SK-N-MC (cell line): ENCODE measurements around the gene CCDC150.

Source experiments
- EZH2 ChIP-seq: fragments of 200-600 bp; sonication (generic); IDR thresholded peaks from one replicate; pipeline ENCODE4 v1.6.1; 2017; ENCODE audit warnings: antibody characterized with exemption
- FOXP2 ChIP-seq: optimal IDR thresholded peaks from 2 replicates; pipeline ENCODE3; 2011; ENCODE audit warnings: mild to moderate bottlenecking, moderate library complexity; ENCODE audit not compliant: insufficient read depth; ENCODE audit errors: extremely low read length, control extremely low read depth
- POLR2AphosphoS5 ChIP-seq: IDR thresholded peaks from 2 replicates; pipeline ENCODE4 v1.6.1; 2012; ENCODE audit warnings: mild to moderate bottlenecking, low read depth, low read length, borderline replicate concordance

DNA sequence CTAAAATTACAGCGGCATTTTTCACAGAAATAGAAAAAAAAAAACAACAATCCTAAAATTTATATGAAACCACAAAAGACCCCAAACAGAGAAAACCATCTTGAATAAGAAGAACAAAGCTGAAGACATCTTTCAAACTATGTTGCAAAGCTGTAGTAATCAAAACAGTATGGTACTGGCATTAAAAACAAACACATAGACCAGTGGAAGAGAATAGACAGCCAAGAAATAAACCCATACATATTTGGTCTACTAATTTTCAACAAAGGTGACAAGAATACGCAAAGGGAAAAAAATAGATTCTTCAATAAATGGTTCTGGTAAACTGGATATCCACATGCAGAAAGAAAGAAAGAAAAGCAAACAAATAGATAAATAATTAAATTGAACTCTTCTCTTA is 9.0 kb upstream of the CCDC150 start:
- TF ChIP-seq EZH2 (no peak), FOXP2 (no peak), POLR2AphosphoS5 (no peak)
